HUES64 (cell line): ENCODE results near the gene MZB1.
"Not testable (repeated sequence)": the region's sequence is repeated elsewhere in the genome, so short reads cannot be mapped to it uniquely, and the experiment has no call there.

ENCODE experiments used
- H3K27ac ChIP-seq: 2 replicates; pipeline ENCODE4 v1.7.0; 2013; ENCODE audit warnings: low read depth, low read length, inconsistent platforms
- H3K27me3 ChIP-seq: 2 replicates; pipeline ENCODE4 v1.6.1; 2013; ENCODE audit warnings: mild to moderate bottlenecking, low read length; ENCODE audit not compliant: insufficient read depth
- H3K36me3 ChIP-seq: 2 replicates; pipeline ENCODE4 v1.6.1; 2013; ENCODE audit warnings: mild to moderate bottlenecking, low read length; ENCODE audit not compliant: insufficient read depth
- H3K4me1 ChIP-seq: 2 replicates; pipeline ENCODE4 v1.6.1; 2013; ENCODE audit warnings: mild to moderate bottlenecking, low read length, moderate library complexity; ENCODE audit not compliant: insufficient read depth
- H3K4me3 ChIP-seq: 2 replicates; pipeline ENCODE4 v1.5.1; 2013; ENCODE audit warnings: mild to moderate bottlenecking, low read length, moderate library complexity
- H3K9ac ChIP-seq: 2 replicates; pipeline ENCODE4 v1.6.1; 2013; ENCODE audit warnings: mild to moderate bottlenecking, low read depth, low read length
- H3K9me3 ChIP-seq: 2 replicates; pipeline ENCODE4 v1.6.1; 2013; ENCODE audit warnings: low read depth, low read length; ENCODE audit not compliant: insufficient read depth
- WGBS: fragments of 150-250, 120-280 bp; methylation state at CpG from one replicate; pipeline ENCODE4 v1.1.7; 2013; ENCODE audit warnings: missing lambda C conversion rate; 5-methylcytosine and 5-hydroxymethylcytosine counted together

The MZB1 gene

DNA sequence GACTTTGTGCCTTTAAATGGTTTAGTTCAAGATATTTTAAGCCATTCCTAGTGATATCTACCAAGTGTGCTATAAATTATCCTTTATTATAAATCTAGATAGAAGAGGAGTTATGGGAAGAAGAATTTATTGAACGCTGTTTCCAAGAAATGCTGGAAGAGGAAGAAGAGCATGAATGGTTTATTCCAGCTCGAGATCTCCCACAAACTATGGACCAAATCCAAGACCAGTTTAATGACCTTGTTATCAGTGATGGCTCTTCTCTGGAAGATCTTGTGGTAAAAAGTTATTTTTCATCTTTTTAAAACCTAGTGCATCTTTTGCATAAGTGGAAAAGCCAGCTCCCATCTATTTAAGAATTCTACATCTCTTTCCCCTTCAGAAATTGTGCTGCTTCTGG, 25.2 kb downstream of the MZB1 start:
- no peak overlapping the region for H3K9ac ChIP-seq
- H3K4me1 ChIP-seq, result no peaks in the 10 kb centered on the region
- no peak overlapping the region for H3K27ac ChIP-seq
- H3K27me3 ChIP-seq, result no peaks in the 10 kb centered on the region
- WGBS, result 100% methylated on average over 2 of the region's 2 CpGs
- no peak overlapping the region for H3K4me3 ChIP-seq
- no peaks in the 10 kb centered on the region for H3K9me3 ChIP-seq
- peaks cover 63% of the 10 kb centered on the region for H3K36me3 ChIP-seq

- no peaks in the 10 kb centered on the region for H3K4me1 ChIP-seq
- no peaks in the 10 kb centered on the region for H3K9me3 ChIP-seq
- peaks cover 58% of the 10 kb centered on the region for H3K36me3 ChIP-seq
- no peak overlapping the region for H3K4me3 ChIP-seq
- WGBS, result 99% methylated on average over 2 of the region's 2 CpGs
- no peak overlapping the region for H3K9ac ChIP-seq
- H3K27ac ChIP-seq, result no peak overlapping the region
- no peaks in the 10 kb centered on the region for H3K27me3 ChIP-seq
Measured at GRCh38 chr5:139363937-139364336, 25.8 kb downstream of the MZB1 start.

DNA sequence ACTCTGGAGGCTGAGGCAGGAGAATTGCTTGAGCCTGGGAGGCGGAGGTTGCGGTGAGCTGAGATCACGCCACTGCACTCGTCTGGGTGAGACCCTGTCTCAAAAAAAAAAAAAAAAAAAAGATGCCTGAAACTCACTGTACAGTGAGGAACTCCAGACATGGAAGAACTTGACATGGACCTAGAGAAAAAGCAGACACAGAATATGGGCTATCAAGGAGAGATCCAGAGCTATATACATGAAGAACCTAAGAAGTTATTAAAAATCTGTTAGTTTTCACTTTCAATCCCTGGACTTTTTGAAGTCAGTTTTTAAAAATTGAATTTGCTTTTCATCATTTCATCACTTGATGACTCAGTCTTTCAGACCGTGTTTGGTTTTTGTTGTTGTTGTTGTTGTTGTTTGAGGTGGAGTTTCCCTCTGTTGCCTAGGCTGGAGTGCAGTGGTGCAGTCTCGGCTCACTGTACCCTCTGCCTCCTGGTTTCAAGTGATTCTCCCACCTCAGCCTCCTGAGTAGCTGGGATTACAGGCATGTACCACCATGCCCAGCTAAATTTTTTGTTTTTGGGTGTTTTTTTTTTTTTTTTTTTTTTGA, 27.8 kb downstream of the MZB1 start:
- Histone ChIP-seq H3K9me3 (no peaks in the 10 kb centered on the region), H3K4me1 (no peaks in the 10 kb centered on the region), H3K36me3 (peaks cover 52% of the 10 kb centered on the region), H3K27ac (no peak overlapping the region), H3K9ac (no peak overlapping the region), H3K27me3 (no peaks in the 10 kb centered on the region), H3K4me3 (no peak overlapping the region)
- 95% methylated on average over 6 of the region's 6 CpGs for WGBS

- no peak overlapping the region for H3K4me3 ChIP-seq
- no peak overlapping the region for H3K27ac ChIP-seq
- peaks cover 37% of the 10 kb centered on the region for H3K36me3 ChIP-seq
- WGBS, result 92% methylated on average over 4 of the region's 4 CpGs
- H3K27me3 ChIP-seq, result no peaks in the 10 kb centered on the region
- H3K9me3 ChIP-seq, result no peaks in the 10 kb centered on the region
- no peak overlapping the region for H3K9ac ChIP-seq
- H3K4me1 ChIP-seq, result no peaks in the 10 kb centered on the region
Measured at GRCh38 chr5:139360384-139360783, 29.3 kb downstream of the MZB1 start.

DNA sequence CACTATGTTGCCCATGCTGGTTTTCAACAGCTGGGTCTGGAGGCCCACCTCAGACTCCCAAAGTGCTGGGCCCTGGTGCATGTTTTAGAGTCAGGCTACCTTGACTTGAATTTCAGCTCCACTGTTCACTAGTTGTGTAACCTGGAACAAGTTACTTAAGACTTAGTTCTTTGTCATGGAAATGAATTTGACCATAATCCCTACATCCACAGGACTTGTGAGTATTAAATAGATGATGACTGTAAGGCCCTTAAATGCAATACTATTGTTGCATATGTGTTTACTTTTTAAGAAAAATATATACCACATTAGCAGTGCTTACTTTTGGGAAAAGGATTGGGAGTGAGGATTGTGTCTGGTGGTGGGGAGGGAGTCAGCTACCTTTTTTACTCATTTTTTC, 31.6 kb downstream of the MZB1 start:
- no peak overlapping the region for H3K4me3 ChIP-seq
- H3K27ac ChIP-seq, result no peak overlapping the region
- no peaks in the 10 kb centered on the region for H3K9me3 ChIP-seq
- H3K4me1 ChIP-seq, result no peaks in the 10 kb centered on the region
- H3K27me3 ChIP-seq, result no peaks in the 10 kb centered on the region
- H3K36me3 ChIP-seq, result peaks cover 32% of the 10 kb centered on the region
- H3K9ac ChIP-seq, result no peak overlapping the region

GRCh38 chr5:139355900-139356299, 33.8 kb downstream of the MZB1 start:
- H3K9me3 ChIP-seq, H3K4me1 ChIP-seq, H3K9ac ChIP-seq, H3K4me3 ChIP-seq, H3K27me3 ChIP-seq, H3K27ac ChIP-seq: not testable (repeated sequence)
- 98% methylated on average over 8 of the region's 8 CpGs for WGBS
- H3K36me3 ChIP-seq, result peaks cover 35% of the 10 kb centered on the region

- Histone ChIP-seq H3K9me3 (no peaks in the 10 kb centered on the region), H3K27me3 (no peaks in the 10 kb centered on the region), H3K9ac (no peak overlapping the region), H3K36me3 (peaks cover 35% of the 10 kb centered on the region), H3K27ac (no peak overlapping the region), H3K4me1 (no peaks in the 10 kb centered on the region), H3K4me3 (no peak overlapping the region)
- 94% methylated on average over 3 of the region's 3 CpGs for WGBS
Measured at GRCh38 chr5:139354186-139354585, 35.5 kb downstream of the MZB1 start.

DNA sequence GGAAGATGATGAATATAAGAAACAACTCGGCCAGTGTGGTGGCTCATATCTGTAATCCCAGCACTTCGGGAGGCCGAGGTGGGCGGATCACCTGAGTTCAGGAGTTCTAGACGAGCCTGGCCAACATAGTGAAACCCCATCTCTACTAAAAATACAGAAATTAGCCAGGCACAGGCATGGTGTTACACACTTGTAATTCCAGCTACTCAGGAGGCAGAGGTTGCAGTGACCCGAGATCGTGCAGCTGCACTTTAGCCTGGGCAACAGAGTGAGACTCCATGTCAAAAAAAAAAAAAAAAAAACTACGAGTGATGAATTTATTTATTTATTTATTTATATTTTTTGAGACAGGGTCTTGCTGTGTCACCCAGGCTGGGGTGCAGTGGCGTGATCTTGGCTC, 41.9 kb downstream of the MZB1 start:
- not testable (repeated sequence) for H3K27ac ChIP-seq, H3K27me3 ChIP-seq, H3K4me1 ChIP-seq, H3K4me3 ChIP-seq, H3K9me3 ChIP-seq, H3K9ac ChIP-seq
- WGBS, result 96% methylated on average over 8 of the region's 9 CpGs
- peaks cover 24% of the 10 kb centered on the region for H3K36me3 ChIP-seq

DNA sequence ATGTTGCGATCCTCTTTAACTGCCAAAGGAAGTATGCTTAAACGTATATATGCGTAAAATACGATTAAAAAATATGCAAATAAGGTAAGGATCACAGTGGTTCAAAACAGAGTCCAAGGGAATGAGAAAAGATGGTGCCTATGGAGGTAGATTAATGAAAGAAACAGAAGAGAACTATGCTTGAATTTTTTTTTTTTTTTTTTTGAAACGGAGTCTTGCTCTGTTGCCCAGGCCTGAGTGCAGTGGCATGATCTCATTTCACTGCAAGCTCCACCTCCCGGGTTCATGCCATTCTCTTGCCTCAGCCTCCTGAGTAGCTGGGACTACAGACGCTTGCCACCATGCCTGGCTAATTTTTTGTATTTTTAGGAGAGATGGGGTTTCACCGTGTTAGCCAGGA, 44.3 kb downstream of the MZB1 start:
- not testable (repeated sequence) for H3K4me3 ChIP-seq, H3K27me3 ChIP-seq, H3K9ac ChIP-seq, H3K27ac ChIP-seq, H3K9me3 ChIP-seq
- Histone ChIP-seq H3K36me3 (peaks cover 16% of the 10 kb centered on the region; the same call in 1 of the 2 replicates), H3K4me1 (peaks cover 11% of the 10 kb centered on the region)
- WGBS, result 98% methylated on average over 8 of the region's 8 CpGs

GRCh38 chr5:139344177-139344576, 45.5 kb downstream of the MZB1 start:
- no peak overlapping the region for H3K27ac ChIP-seq
- H3K9ac ChIP-seq, result no peak overlapping the region
- H3K4me1 ChIP-seq, result peaks cover 11% of the 10 kb centered on the region
- H3K9me3 ChIP-seq, result no peaks in the 10 kb centered on the region
- H3K4me3 ChIP-seq, result peak overlapping the region; percentile 15; the same call in 1 of the 2 replicates
- 97% methylated on average over 2 of the region's 2 CpGs for WGBS
- peaks cover 16% of the 10 kb centered on the region; the same call in 1 of the 2 replicates for H3K36me3 ChIP-seq
- H3K27me3 ChIP-seq, result no peaks in the 10 kb centered on the region

- Histone ChIP-seq H3K4me3 (peak overlapping the region; percentile 83), H3K36me3 (peaks cover 16% of the 10 kb centered on the region; the same call in 1 of the 2 replicates), H3K27ac (no peak overlapping the region), H3K4me1 (peaks cover 11% of the 10 kb centered on the region), H3K9ac (peak overlapping the region; percentile 99; the same call in 1 of the 2 replicates), H3K9me3 (no peaks in the 10 kb centered on the region), H3K27me3 (no peaks in the 10 kb centered on the region)
- 88% methylated on average over 9 of the region's 9 CpGs for WGBS
Measured at GRCh38 chr5:139343476-139343875, 46.2 kb downstream of the MZB1 start.

DNA sequence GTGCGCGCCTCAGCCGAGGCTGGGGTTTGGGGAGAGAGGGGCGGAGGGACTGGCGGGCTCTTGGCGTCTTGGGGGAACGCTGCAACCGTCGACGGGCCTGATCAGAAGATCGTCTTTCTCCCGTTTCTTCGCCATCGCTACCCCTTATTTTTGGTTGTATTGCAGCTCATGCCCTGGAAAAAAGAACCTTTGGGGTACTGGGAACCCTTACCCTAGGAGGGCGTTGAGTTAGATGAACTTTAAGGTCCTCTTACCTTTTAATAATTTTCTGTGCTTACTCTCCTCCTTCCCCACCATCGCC, 47.3 kb downstream of the MZB1 start:
- Histone ChIP-seq H3K9ac (peak overlapping the region; percentile 99), H3K9me3 (no peaks in the 10 kb centered on the region), H3K27me3 (no peaks in the 10 kb centered on the region), H3K36me3 (peaks cover 16% of the 10 kb centered on the region; the same call in 1 of the 2 replicates), H3K4me1 (peaks cover 11% of the 10 kb centered on the region), H3K27ac (peak overlapping the region; percentile 95), H3K4me3 (peak overlapping the region; percentile 83)
- 0% methylated on average over 15 of the region's 16 CpGs for WGBS
